ENCODE measurements around the gene SIM2.

GRCh38 chr21:36773995-36774394 is 75.1 kb downstream of the SIM2 start:
- TF ChIP-seq CTCF (IDR thresholded peaks at IDR 0.05) (no peak), POLR2A (IDR thresholded peaks at IDR 0.05) (no peak)

Measured in gastroesophageal sphincter (tissue), 3 donors.